HCT116 (cell line): ENCODE results near the gene SLC5A2.

Experiments
- CBX3 ChIP-seq: IDR thresholded peaks from 2 replicates; pipeline ENCODE4 v1.6.1; 2012; ENCODE audit warnings: low read depth
- CEBPB ChIP-seq: IDR thresholded peaks from 2 replicates; pipeline ENCODE4 v1.6.1; 2012; ENCODE audit warnings: low read depth
- CTCF ChIP-seq, 3 experiments: fragments of 200-600 bp in 1 of 3; sonication (generic) in 1 of 3; IDR thresholded peaks in 2 of 3; conservative IDR thresholded peaks in 1 of 3; 2 replicates each; pipeline ENCODE4 v1.5.1; 2012 to 2017; ENCODE audit warnings: low read depth in 2 of 3, low read length in 2 of 3, antibody characterized with exemption in 1 of 3, borderline replicate concordance in 1 of 3, control low read depth in 1 of 3, mild to moderate bottlenecking in 1 of 3, mixed read lengths in 1 of 3, mixed run types in 1 of 3, moderate library complexity in 1 of 3; ENCODE audit not compliant: insufficient read depth in 1 of 3
- EGR1 ChIP-seq: IDR thresholded peaks from 2 replicates; pipeline ENCODE4 v1.6.1; 2012; ENCODE audit warnings: low read depth
- ELF1 ChIP-seq: IDR thresholded peaks from 2 replicates; pipeline ENCODE4 v1.6.1; 2012; ENCODE audit warnings: low read depth, borderline replicate concordance
- EZH2 ChIP-seq: fragments of 200-600 bp; sonication (generic); IDR thresholded peaks from 2 replicates; pipeline ENCODE4 v1.6.1; 2017; ENCODE audit warnings: antibody characterized with exemption, mixed run types
- EZH2phosphoT487 ChIP-seq: fragments of 200-600 bp; IDR thresholded peaks from 2 replicates; pipeline ENCODE4 v1.6.1; 2018; ENCODE audit warnings: antibody characterized with exemption, borderline replicate concordance
- MAX ChIP-seq: IDR thresholded peaks from 2 replicates; pipeline ENCODE4 v1.6.1; 2012
- POLR2A ChIP-seq: IDR thresholded peaks from 2 replicates; pipeline ENCODE4 v1.7.0; 2011; ENCODE audit warnings: borderline replicate concordance; ENCODE audit not compliant: insufficient read depth, insufficient read length; ENCODE audit errors: extremely low read depth
- POLR2AphosphoS5 ChIP-seq: IDR thresholded peaks from 2 replicates; pipeline ENCODE4 v1.6.1; 2011; ENCODE audit warnings: mild to moderate bottlenecking, low read depth, low read length, moderate library complexity
- RAD21 ChIP-seq: IDR thresholded peaks from 2 replicates; pipeline ENCODE4 v1.6.1; 2012; ENCODE audit warnings: low read depth, mild to moderate bottlenecking
- REST ChIP-seq: IDR thresholded peaks from 2 replicates; pipeline ENCODE4 v1.6.1; 2012; ENCODE audit warnings: low read depth
- SIN3A ChIP-seq: IDR thresholded peaks from 2 replicates; pipeline ENCODE4 v1.6.1; 2012; ENCODE audit warnings: low read depth
- ZBTB33 ChIP-seq: IDR thresholded peaks from 2 replicates; pipeline ENCODE4 v1.6.1; 2011; ENCODE audit warnings: mild to moderate bottlenecking, low read length, moderate library complexity; ENCODE audit not compliant: insufficient replicate concordance; ENCODE audit errors: extremely low read depth

GRCh38 chr16:31513126-31513525 lies 30.2 kb downstream of the SLC5A2 start:
- TF ChIP-seq CTCF (IDR thresholded peaks at IDR 0.05 in 2 of 3, conservative IDR thresholded peaks at IDR 0.05 in 1 of 3; ENCODE audit: borderline replicate concordance in 1 of 3, insufficient read depth in 1 of 3, low read depth in 2 of 3, low read length in 2 of 3) (no peak), CEBPB (no peak), RAD21 (no peak), REST (no peak), EZH2phosphoT487 (no peak), EZH2 (no peak), POLR2A (no peak), MAX (no peak), POLR2AphosphoS5 (no peak), CBX3 (no peak), ZBTB33 (no peak), ELF1 (no peak), SIN3A (no peak), EGR1 (no peak)
